ENCODE results near the gene HSP90AA1. TPM values are rescaled to one million over a fixed set of nuclear protein-coding genes. Genes with fewer than 3 reads are reported as not detected.

HSP90AA1 gene
- total RNA-seq, 2 donors from 2014 or later: 357 to 1,349 TPM

GRCh38 chr14:102090713-102091112, 3.9 kb upstream of the HSP90AA1 start:
- Histone ChIP-seq H3K4me3 (no peak overlapping the region), H3K36me3 (no peaks in the 10 kb centered on the region), H3K9me3 (no peaks in the 10 kb centered on the region), H3K27ac (no peak overlapping the region), H3K9ac (ENCODE audit: low read depth in 2 of 2, low read length in 2 of 2) (no peak overlapping the region), H3K27me3 (no peaks in the 10 kb centered on the region), H3K4me1 (no peaks in the 10 kb centered on the region)
- TF ChIP-seq CTCF (IDR thresholded peaks at IDR 0.05): no peak
- intact Hi-C loops (cut with DNase I): loop anchor here (5.0 kb wide), 1 partner anchor 128 kb away; the partner anchor contains the start of gene DYNC1H1
- DNase-seq: no peak

GRCh38 chr14:102089621-102090343, 2.9 kb upstream of the HSP90AA1 start:
- Histone ChIP-seq H3K27me3 (no peaks in the 10 kb centered on the region), H3K9ac (ENCODE audit: low read depth in 2 of 2, low read length in 2 of 2) (no peak overlapping the region), H3K4me1 (peaks cover 4% of the 10 kb centered on the region), H3K27ac (no peak overlapping the region), H3K36me3 (no peaks in the 10 kb centered on the region), H3K4me3 (no peak overlapping the region), H3K9me3 (no peaks in the 10 kb centered on the region)
- no peak for DNase-seq
- no peak for TF ChIP-seq CTCF (IDR thresholded peaks at IDR 0.05)
- intact Hi-C loops (cut with DNase I): loop anchor here (5.0 kb wide), 1 partner anchor 127 kb away; the partner anchor contains the start of gene DYNC1H1

- intact Hi-C loops (cut with DNase I): no loop called here
- Histone ChIP-seq H3K27ac (peak overlapping the region; percentile 99), H3K27me3 (no peaks in the 10 kb centered on the region), H3K36me3 (peaks cover 6% of the 10 kb centered on the region), H3K4me3 (peak overlapping the region; percentile 65), H3K9me3 (no peaks in the 10 kb centered on the region), H3K4me1 (peaks cover 9% of the 10 kb centered on the region), H3K9ac (ENCODE audit: low read depth in 2 of 2, low read length in 2 of 2) (peak overlapping the region; percentile 85 to 94)
- no peak for TF ChIP-seq CTCF (IDR thresholded peaks at IDR 0.05)
- peak; percentile 69 for DNase-seq
These were observed 1.4 kb upstream of the HSP90AA1 start for GRCh38 chr14:102088012-102088792.

GRCh38 chr14:102087762-102088011, 843 bp upstream of the HSP90AA1 start:
- Histone ChIP-seq H3K9ac (ENCODE audit: low read depth in 2 of 2, low read length in 2 of 2) (peak overlapping the region; percentile 85 to 94), H3K4me1 (peaks cover 9% of the 10 kb centered on the region), H3K4me3 (peak overlapping the region; percentile 65), H3K27me3 (no peaks in the 10 kb centered on the region), H3K9me3 (no peaks in the 10 kb centered on the region), H3K36me3 (peaks cover 11% of the 10 kb centered on the region), H3K27ac (peak overlapping the region; percentile 99)
- TF ChIP-seq CTCF (IDR thresholded peaks at IDR 0.05): no peak
- intact Hi-C loops (cut with DNase I): no loop called here
- DNase-seq: no peak

- Histone ChIP-seq H3K9ac (ENCODE audit: low read depth in 2 of 2, low read length in 2 of 2) (peak overlapping the region; percentile 78 to 99), H3K27me3 (no peaks in the 10 kb centered on the region), H3K9me3 (no peaks in the 10 kb centered on the region), H3K4me1 (peaks cover 12% of the 10 kb centered on the region), H3K27ac (peak overlapping the region; percentile 99), H3K36me3 (peaks cover 21% of the 10 kb centered on the region), H3K4me3 (peak overlapping the region; percentile 67)
- no peak for TF ChIP-seq CTCF (IDR thresholded peaks at IDR 0.05)
- DNase-seq: no peak
- intact Hi-C loops (cut with DNase I): no loop called here
These were observed 204 bp downstream of the HSP90AA1 start for GRCh38 chr14:102086709-102086971.
